Neural crest cell (in vitro differentiated cells): ENCODE results near the gene CXorf58. TPM values are rescaled to one million over a fixed set of nuclear protein-coding genes. Genes with fewer than 3 reads are reported as not detected.
"Not testable (repeated sequence)": the region's sequence is repeated elsewhere in the genome, so short reads cannot be mapped to it uniquely, and the experiment has no call there.

Experiments
- DNase-seq: peaks from one replicate; pipeline ENCODE4 v3.0.0; 2021; ENCODE audit warnings: low read depth, mixed read lengths, low spot score
- H3K27ac Mint-ChIP-seq: one replicate; pipeline ENCODE4 v1.8.0; 2021; ENCODE audit warnings: mild to moderate bottlenecking, mixed read lengths; ENCODE audit not compliant: unreplicated experiment
- H3K27me3 Mint-ChIP-seq: 2 replicates; pipeline ENCODE4 v1.8.0; 2021; ENCODE audit warnings: low read depth, mild to moderate bottlenecking, mixed read lengths
- H3K36me3 Mint-ChIP-seq: 2 replicates; pipeline ENCODE4 v1.8.0; 2021; ENCODE audit warnings: low read depth, mild to moderate bottlenecking, mixed read lengths
- H3K4me1 Mint-ChIP-seq: 2 replicates; pipeline ENCODE4 v1.8.0; 2021; ENCODE audit warnings: mixed read lengths
- H3K4me3 Mint-ChIP-seq: one replicate; pipeline ENCODE4 v1.8.0; 2021; ENCODE audit warnings: mild to moderate bottlenecking, mixed read lengths
- H3K9me3 Mint-ChIP-seq: 2 replicates; pipeline ENCODE4 v1.8.0; 2021; ENCODE audit warnings: mixed read lengths
- total RNA-seq: library from RNA; stranded (reverse); gene quantifications from 2 replicates; pipeline ENCODE4 v1.2.1, GENCODE V29; 2021
- TF ChIP-seq, protein P1 (sequence below): fragments of 200-600 bp; sonication (generic); conservative IDR thresholded peaks from 2 replicates; pipeline ENCODE4 v1.5.0; 2021; ENCODE audit warnings: antibody characterized with exemption, mild to moderate bottlenecking

CXorf58 gene
- total RNA-seq, 1 donor from 2014 or later, result 0.26 TPM

DNA sequence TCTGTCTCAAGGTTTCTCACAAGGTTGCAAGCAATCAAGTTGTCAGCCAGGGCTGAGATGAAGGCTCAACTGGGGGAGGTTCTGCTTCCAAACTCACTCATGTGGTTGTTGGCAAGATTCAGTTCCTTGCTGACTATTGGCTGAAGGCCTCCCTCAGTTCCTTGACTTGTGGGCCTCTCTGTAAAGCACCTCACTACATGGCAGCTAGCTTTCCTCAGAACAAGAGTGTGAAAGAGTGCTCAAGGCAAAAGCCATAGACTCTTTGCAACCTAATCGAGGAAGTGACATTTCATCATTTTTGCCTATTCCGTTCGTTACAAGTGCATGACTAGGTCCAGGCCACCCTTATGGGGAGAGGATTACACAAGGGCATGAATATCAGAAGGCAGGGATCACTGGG, 52.0 kb downstream of the CXorf58 start:
- H3K4me3 Mint-ChIP-seq, result no peak overlapping the region
- no peak for DNase-seq
- H3K4me1 Mint-ChIP-seq, result no peaks in the 10 kb centered on the region
- no peaks in the 10 kb centered on the region for H3K27me3 Mint-ChIP-seq
- H3K27ac Mint-ChIP-seq, result no peak overlapping the region
- no peaks in the 10 kb centered on the region for H3K36me3 Mint-ChIP-seq
- TF ChIP-seq, protein P1, sequence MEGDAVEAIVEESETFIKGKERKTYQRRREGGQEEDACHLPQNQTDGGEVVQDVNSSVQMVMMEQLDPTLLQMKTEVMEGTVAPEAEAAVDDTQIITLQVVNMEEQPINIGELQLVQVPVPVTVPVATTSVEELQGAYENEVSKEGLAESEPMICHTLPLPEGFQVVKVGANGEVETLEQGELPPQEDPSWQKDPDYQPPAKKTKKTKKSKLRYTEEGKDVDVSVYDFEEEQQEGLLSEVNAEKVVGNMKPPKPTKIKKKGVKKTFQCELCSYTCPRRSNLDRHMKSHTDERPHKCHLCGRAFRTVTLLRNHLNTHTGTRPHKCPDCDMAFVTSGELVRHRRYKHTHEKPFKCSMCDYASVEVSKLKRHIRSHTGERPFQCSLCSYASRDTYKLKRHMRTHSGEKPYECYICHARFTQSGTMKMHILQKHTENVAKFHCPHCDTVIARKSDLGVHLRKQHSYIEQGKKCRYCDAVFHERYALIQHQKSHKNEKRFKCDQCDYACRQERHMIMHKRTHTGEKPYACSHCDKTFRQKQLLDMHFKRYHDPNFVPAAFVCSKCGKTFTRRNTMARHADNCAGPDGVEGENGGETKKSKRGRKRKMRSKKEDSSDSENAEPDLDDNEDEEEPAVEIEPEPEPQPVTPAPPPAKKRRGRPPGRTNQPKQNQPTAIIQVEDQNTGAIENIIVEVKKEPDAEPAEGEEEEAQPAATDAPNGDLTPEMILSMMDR, result no peak
- H3K9me3 Mint-ChIP-seq, result no peaks in the 10 kb centered on the region

GRCh38 chrX:23964191-23964590, 56.4 kb downstream of the CXorf58 start:
- no peaks in the 10 kb centered on the region for H3K27me3 Mint-ChIP-seq
- H3K36me3 Mint-ChIP-seq, result no peaks in the 10 kb centered on the region
- H3K4me1 Mint-ChIP-seq, result no peaks in the 10 kb centered on the region
- H3K4me3 Mint-ChIP-seq, result no peak overlapping the region
- H3K9me3 Mint-ChIP-seq, result peaks cover 7% of the 10 kb centered on the region
- H3K27ac Mint-ChIP-seq, result no peak overlapping the region
- DNase-seq, result no peak
- TF ChIP-seq, protein P1, result no peak

- H3K36me3 Mint-ChIP-seq, DNase-seq, H3K4me1 Mint-ChIP-seq, H3K4me3 Mint-ChIP-seq, H3K27me3 Mint-ChIP-seq, H3K9me3 Mint-ChIP-seq, H3K27ac Mint-ChIP-seq: not testable (repeated sequence)
These were observed 57.8 kb downstream of the CXorf58 start for GRCh38 chrX:23965630-23966029.

DNA sequence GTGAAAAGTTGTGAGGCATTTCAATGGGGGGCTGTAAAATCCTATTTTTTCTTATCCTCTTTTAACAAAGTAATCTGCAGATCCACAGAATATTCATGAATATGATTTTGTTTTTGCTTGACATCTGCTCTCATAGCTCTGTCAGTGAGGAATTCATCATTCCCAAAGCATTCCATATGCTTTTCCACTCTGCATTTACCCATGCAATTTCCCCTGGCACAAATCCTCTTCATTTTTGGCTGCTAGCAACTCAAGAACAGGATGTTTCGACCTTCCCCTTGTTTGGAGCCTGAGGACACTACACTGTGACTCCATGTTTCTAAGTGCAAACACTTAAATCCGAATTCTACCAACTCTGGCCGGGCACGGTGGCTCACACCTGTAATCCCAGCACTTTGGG, 70.7 kb downstream of the CXorf58 start:
- H3K4me3 Mint-ChIP-seq, result no peak overlapping the region
- no peaks in the 10 kb centered on the region for H3K4me1 Mint-ChIP-seq
- TF ChIP-seq, protein P1, result no peak
- H3K27ac Mint-ChIP-seq, result no peak overlapping the region
- H3K36me3 Mint-ChIP-seq, result peaks cover 14% of the 10 kb centered on the region
- H3K27me3 Mint-ChIP-seq, result no peaks in the 10 kb centered on the region
- no peaks in the 10 kb centered on the region for H3K9me3 Mint-ChIP-seq
- DNase-seq, result no peak

DNA sequence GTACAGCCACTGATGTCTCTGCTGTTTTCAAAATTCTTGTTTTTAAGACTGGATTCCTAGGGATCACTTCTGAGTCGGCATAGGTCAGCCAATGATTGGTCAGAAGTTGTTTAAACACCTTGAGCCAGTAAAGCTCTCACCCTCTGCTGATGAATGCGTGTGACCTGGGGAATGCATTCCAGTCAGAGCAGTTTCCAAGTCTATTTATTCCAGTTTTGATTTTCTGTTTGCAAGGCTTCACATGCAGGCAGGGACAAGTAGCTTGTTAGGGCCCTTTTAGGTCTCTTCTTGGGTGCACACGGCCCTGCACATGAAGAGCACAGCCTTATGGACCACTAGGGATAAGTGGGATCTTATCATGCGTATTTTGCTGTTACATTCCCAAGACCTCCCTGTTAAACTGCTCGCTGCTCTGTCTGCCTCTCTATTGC, 72.2 kb downstream of the CXorf58 start:
- no peaks in the 10 kb centered on the region for H3K4me1 Mint-ChIP-seq
- H3K4me3 Mint-ChIP-seq, result no peak overlapping the region
- no peaks in the 10 kb centered on the region for H3K27me3 Mint-ChIP-seq
- TF ChIP-seq, protein P1, result no peak
- peaks cover 14% of the 10 kb centered on the region for H3K36me3 Mint-ChIP-seq
- H3K9me3 Mint-ChIP-seq, result no peaks in the 10 kb centered on the region
- no peak for DNase-seq
- no peak overlapping the region for H3K27ac Mint-ChIP-seq

- Mint-ChIP-seq H3K4me3 (no peak overlapping the region), H3K36me3 (peaks cover 14% of the 10 kb centered on the region), H3K27me3 (no peaks in the 10 kb centered on the region), H3K27ac (no peak overlapping the region), H3K9me3 (no peaks in the 10 kb centered on the region), H3K4me1 (no peaks in the 10 kb centered on the region)
- TF ChIP-seq, protein P1, result no peak
- DNase-seq, result no peak
These were observed 73.4 kb downstream of the CXorf58 start for GRCh38 chrX:23981222-23981621.
